WERI-Rb-1 (cell line): ENCODE results near the gene BIRC7.

Experiments
- DNase-seq: peaks from one replicate; pipeline ENCODE4 v3.0.0-alpha.2; 2020
- H3K27ac ChIP-seq: fragments of 250-450 bp; sonication (Bioruptor Pico); 2 replicates; pipeline ENCODE4 v1.5.1; 2020; ENCODE audit warnings: mild to moderate bottlenecking, moderate library complexity
- H3K27me3 ChIP-seq: fragments of 250-450 bp; sonication (Bioruptor Pico); 2 replicates; pipeline ENCODE4 v1.5.1; 2021; ENCODE audit warnings: mild to moderate bottlenecking, low read depth, moderate library complexity; ENCODE audit not compliant: insufficient read depth, severe bottlenecking
- H3K36me3 ChIP-seq: fragments of 250-450 bp; sonication (Bioruptor Pico); 2 replicates; pipeline ENCODE4 v1.5.1; 2020; ENCODE audit warnings: mild to moderate bottlenecking, moderate library complexity
- H3K4me3 ChIP-seq: 2 replicates; pipeline ENCODE4 v1.5.1; 2011; ENCODE audit warnings: low read depth, mild to moderate bottlenecking, control low read depth, low read length
- H3K9me3 ChIP-seq: fragments of 250-450 bp; sonication (Bioruptor Pico); 2 replicates; pipeline ENCODE4 v1.5.1; 2021; ENCODE audit warnings: mild to moderate bottlenecking, moderate library complexity; ENCODE audit not compliant: severe bottlenecking
- CTCF ChIP-seq: IDR thresholded peaks from 2 replicates; pipeline ENCODE4 v1.5.1; 2011; ENCODE audit warnings: low read depth, mild to moderate bottlenecking, control low read depth, inconsistent platforms, low read length

BIRC7 gene

GRCh38 chr20:63215101-63216040 lies 20.3 kb upstream of the BIRC7 start:
- H3K4me3 ChIP-seq: peak overlapping the region; percentile 70
- peaks cover 47% of the 10 kb centered on the region for H3K36me3 ChIP-seq
- no peaks in the 10 kb centered on the region for H3K9me3 ChIP-seq
- DNase-seq: peak; percentile 72
- TF ChIP-seq CTCF: peak; percentile 89
- no peaks in the 10 kb centered on the region for H3K27me3 ChIP-seq
- peak overlapping the region; percentile 94 for H3K27ac ChIP-seq

GRCh38 chr20:63216041-63216848 lies 19.5 kb upstream of the BIRC7 start, which contains the start of gene YTHDF1:
Gene YTHDF1, minus strand, starts transcription at chr20:63216131. Its CDS starts 239 bp downstream, at chr20:63215892.
- Histone ChIP-seq H3K27me3 (no peaks in the 10 kb centered on the region), H3K36me3 (peaks cover 38% of the 10 kb centered on the region), H3K4me3 (peak within 1 kb of the TSS; percentile 70), H3K9me3 (no peaks in the 10 kb centered on the region), H3K27ac (peak within 1 kb of the TSS; percentile 94)
- TF ChIP-seq CTCF: no peak
- DNase-seq: peak; percentile 96

- no peaks in the 10 kb centered on the region for H3K9me3 ChIP-seq
- no peak for TF ChIP-seq CTCF
- no peak for DNase-seq
- H3K27ac ChIP-seq: peak overlapping the region; percentile 93
- H3K4me3 ChIP-seq: peak overlapping the region; percentile 65
- peaks cover 31% of the 10 kb centered on the region for H3K36me3 ChIP-seq
- H3K27me3 ChIP-seq: peaks cover under 1% of the 10 kb centered on the region
Measured at GRCh38 chr20:63216849-63217471, 18.7 kb upstream of the BIRC7 start.

- peaks cover 24% of the 10 kb centered on the region for H3K36me3 ChIP-seq
- H3K4me3 ChIP-seq: no peak overlapping the region
- no peak for TF ChIP-seq CTCF
- H3K27ac ChIP-seq: no peak overlapping the region
- no peak for DNase-seq
- H3K9me3 ChIP-seq: no peaks in the 10 kb centered on the region
- peaks cover 7% of the 10 kb centered on the region for H3K27me3 ChIP-seq
Measured at GRCh38 chr20:63217706-63218105, 18.0 kb upstream of the BIRC7 start.

GRCh38 chr20:63218701-63219446 lies 16.8 kb upstream of the BIRC7 start:
- Histone ChIP-seq H3K27me3 (peaks cover 7% of the 10 kb centered on the region), H3K27ac (no peak overlapping the region), H3K4me3 (no peak overlapping the region), H3K9me3 (no peaks in the 10 kb centered on the region), H3K36me3 (peaks cover 12% of the 10 kb centered on the region)
- peak; percentile 31; the same call in 1 of the 2 replicates for TF ChIP-seq CTCF
- no peak for DNase-seq
